Stomach (tissue), 9 donors: ENCODE results near the gene ZNF248. TPM values are rescaled to one million over a fixed set of nuclear protein-coding genes. Genes with fewer than 3 reads are reported as not detected.

Experiments
- DNase-seq, 2 donors: peaks; one replicate each; pipeline versions ENCODE4 v3.0.0 to v3.0.0-alpha.2; 2013 to 2019
- H3K27ac ChIP-seq, 5 donors: fragments of 200-600 bp in 4 of 5; sonication (generic) in 4 of 5; one replicate each; pipeline ENCODE4 v1.5.1; 2013 to 2019; ENCODE audit warnings: mild to moderate bottlenecking in 1 of 5, moderate library complexity in 1 of 5
- H3K27me3 ChIP-seq, 3 donors: fragments of 200-600 bp; sonication (generic); one replicate each; pipeline ENCODE4 v1.5.1; 2017 to 2019; ENCODE audit warnings: mixed run types in 1 of 3
- H3K36me3 ChIP-seq, 4 donors: fragments of 200-600 bp; sonication (generic); 1 replicate in 3 of 4; 2 replicates in 1 of 4; pipeline ENCODE4 v1.5.1; 2016 to 2019
- H3K4me1 ChIP-seq, 4 donors: fragments of 200-600 bp; sonication (generic); one replicate each; pipeline ENCODE4 v1.5.1; 2016 to 2019
- H3K4me3 ChIP-seq, 4 donors: fragments of 200-600 bp; sonication (generic) in 3 of 4; one replicate each; pipeline ENCODE4 v1.5.1; 2016 to 2019; ENCODE audit warnings: mild to moderate bottlenecking in 1 of 4
- H3K9me3 ChIP-seq, 4 donors: fragments of 200-600 bp; sonication (generic); one replicate each; pipeline ENCODE4 v1.5.1; 2016 to 2019
- CTCF ChIP-seq, 7 experiments: fragments of 450-650 bp in 4 of 7; fragments of 200-600 bp in 3 of 7; sonication (generic) in 3 of 7; IDR thresholded peaks; one replicate each; pipeline ENCODE4 v1.5.1; 2016 to 2019; ENCODE audit warnings: antibody characterized with exemption in 7 of 7, control low read depth in 2 of 7, mild to moderate bottlenecking in 1 of 7
- EP300 ChIP-seq: sonication (generic); formaldehyde crosslinking; IDR thresholded peaks from one replicate; pipeline ENCODE4 v1.6.1; 2017; ENCODE audit warnings: antibody characterized with exemption
- POLR2A ChIP-seq, 4 donors: fragments of 450-650 bp; IDR thresholded peaks; one replicate each; pipeline ENCODE4 v1.6.1; 2016; ENCODE audit warnings: antibody characterized with exemption in 4 of 4, control low read depth in 2 of 4, mild to moderate bottlenecking in 1 of 4, moderate library complexity in 1 of 4
- POLR2AphosphoS5 ChIP-seq, 3 donors: sonication (generic); formaldehyde crosslinking; IDR thresholded peaks; one replicate each; pipeline ENCODE4 v1.6.1; 2016; ENCODE audit warnings: antibody characterized with exemption in 3 of 3
- WGBS, 5 donors: extraction: QIAGEN DNeasy Blood & Tissue Kit in 3 of 5; methylation state at CpG; one replicate each; pipeline versions ENCODE4 v1.1.5 to v1.1.7; 2013 to 2018; 5-methylcytosine and 5-hydroxymethylcytosine counted together
- intact Hi-C: fragments of 100-400 bp; cut with DNase I; formaldehyde crosslinking; loops from one replicate; pipeline ENCODE4 v1.15.1; 2023; ENCODE audit warnings: low total_unique reads
- polyA plus RNA-seq, 3 donors: library from polyadenylated mRNA; stranded (reverse); fragments of 200-250 nt; gene quantifications; one replicate each; pipeline ENCODE4 v1.2.3, GENCODE V29; 2013
- total RNA-seq, 5 donors: library from RNA; depleted of rRNA; stranded (reverse); fragments of >200 nt; gene quantifications; one replicate each; pipeline versions ENCODE4 v1.1.0 to v1.2.3, GENCODE V29; 2014 to 2016
- donor health status: healthy with polysubstance abuse.
- donor health status: Bipolar disorder and iron deficiency.
- donor health status: healthy.

Gene ZNF248
- total and polyA plus RNA-seq, 8 donors: 2.5 to 32.9 (median 9.9) TPM

GRCh38 chr10:37871143-37871542, 13.7 kb upstream of the ZNF248 start:
- Histone ChIP-seq H3K27ac (no peak overlapping the region), H3K9me3 (no peaks in the 10 kb centered on the region), H3K4me3 (no peak overlapping the region), H3K36me3 (no peaks in the 10 kb centered on the region), H3K27me3 (no peaks in the 10 kb centered on the region), H3K4me1 (no peaks in the 10 kb centered on the region)
- TF ChIP-seq POLR2AphosphoS5 (IDR thresholded peaks at IDR 0.05) (no peak), POLR2A (IDR thresholded peaks at IDR 0.05) (no peak), CTCF (IDR thresholded peaks at IDR 0.05) (no peak), EP300 (no peak)
- WGBS, 5 donors: 45 to 100% (median 76%) methylated on average over 2 of the region's 2 CpGs
- DNase-seq: no peak
- intact Hi-C loops: no loop called here

GRCh38 chr10:37868796-37869195, 11.4 kb upstream of the ZNF248 start:
- intact Hi-C loops: no loop called here
- 84 to 94% (median 92%) methylated on average over 3 of the region's 3 CpGs for WGBS, 5 donors
- H3K27me3 ChIP-seq: no peaks in the 10 kb centered on the region
- H3K4me3 ChIP-seq: no peak overlapping the region
- H3K9me3 ChIP-seq: no peaks in the 10 kb centered on the region
- no peak overlapping the region for H3K27ac ChIP-seq
- H3K36me3 ChIP-seq: no peaks in the 10 kb centered on the region
- TF ChIP-seq POLR2A (IDR thresholded peaks at IDR 0.05) (no peak), CTCF (IDR thresholded peaks at IDR 0.05) (no peak), POLR2AphosphoS5 (IDR thresholded peaks at IDR 0.05) (no peak), EP300 (no peak)
- DNase-seq: no peak
- H3K4me1 ChIP-seq: no peaks in the 10 kb centered on the region

- no peaks in the 10 kb centered on the region for H3K4me1 ChIP-seq
- H3K4me3 ChIP-seq: no peak overlapping the region
- H3K9me3 ChIP-seq: no peaks in the 10 kb centered on the region
- intact Hi-C loops: no loop called here
- no peaks in the 10 kb centered on the region for H3K27me3 ChIP-seq
- WGBS, 5 donors: 74 to 83% (median 79%) methylated on average over 9 of the region's 9 CpGs
- H3K27ac ChIP-seq: peak overlapping the region in 1 of 5 donors; percentile 2
- H3K36me3 ChIP-seq: no peaks in the 10 kb centered on the region
- TF ChIP-seq EP300 (no peak), CTCF (IDR thresholded peaks at IDR 0.05) (no peak), POLR2AphosphoS5 (IDR thresholded peaks at IDR 0.05) (no peak), POLR2A (IDR thresholded peaks at IDR 0.05) (no peak)
- DNase-seq: no peak
These were observed 8.8 kb upstream of the ZNF248 start for GRCh38 chr10:37865957-37866803.

GRCh38 chr10:37865264-37865663, 7.9 kb upstream of the ZNF248 start:
- H3K27me3 ChIP-seq: no peaks in the 10 kb centered on the region
- no peaks in the 10 kb centered on the region for H3K9me3 ChIP-seq
- 66 to 75% (median 69%) methylated on average over 3 of the region's 3 CpGs for WGBS, 5 donors
- no peaks in the 10 kb centered on the region for H3K36me3 ChIP-seq
- DNase-seq: no peak
- no peak for TF ChIP-seq POLR2AphosphoS5 (IDR thresholded peaks at IDR 0.05)
- no peak for TF ChIP-seq EP300
- TF ChIP-seq POLR2A (IDR thresholded peaks at IDR 0.05): no peak
- TF ChIP-seq CTCF (IDR thresholded peaks at IDR 0.05): no peak
- H3K4me1 ChIP-seq: no peaks in the 10 kb centered on the region
- H3K4me3 ChIP-seq: no peak overlapping the region
- H3K27ac ChIP-seq: no peak overlapping the region
- intact Hi-C loops: no loop called here
